NK-92 (cell line): ENCODE data around the gene CSH1.
"Not testable (repeated sequence)": the region's sequence is repeated elsewhere in the genome, so short reads cannot be mapped to it uniquely, and the experiment has no call there.

Experiments used
- DNase-seq: peaks from one replicate; lab custom pipeline; 2025; ENCODE audit not compliant: unreplicated experiment; lab: John Stamatoyannopoulos, UW

Gene CSH1

GRCh38 chr17:63870292-63870665, 26.1 kb downstream of the CSH1 start:
- not testable (repeated sequence) for DNase-seq

GRCh38 chr17:63869491-63870291, 26.7 kb downstream of the CSH1 start:
- not testable (repeated sequence) for DNase-seq

GRCh38 chr17:63866625-63867024, 29.7 kb downstream of the CSH1 start:
- DNase-seq, result not testable (repeated sequence)

GRCh38 chr17:63859257-63859656, 37.1 kb downstream of the CSH1 start:
- no peak for DNase-seq

- not testable (repeated sequence) for DNase-seq
These were observed 39.9 kb downstream of the CSH1 start for GRCh38 chr17:63856425-63856824.

- DNase-seq, result no peak
These were observed 41.2 kb downstream of the CSH1 start for GRCh38 chr17:63855185-63855584.

- DNase-seq, result no peak
These were observed 41.7 kb downstream of the CSH1 start for GRCh38 chr17:63854709-63855108.

GRCh38 chr17:63853260-63853659, 43.1 kb downstream of the CSH1 start:
- no peak for DNase-seq

GRCh38 chr17:63850401-63850800, 46.0 kb downstream of the CSH1 start:
- no peak for DNase-seq

- peak; percentile 34 for DNase-seq
These were observed 47.3 kb downstream of the CSH1 start for GRCh38 chr17:63848834-63849689.

- DNase-seq, result no peak
These were observed 48.7 kb downstream of the CSH1 start for GRCh38 chr17:63847525-63848249.

- DNase-seq, result no peak
These were observed 50.9 kb downstream of the CSH1 start for GRCh38 chr17:63845509-63845908.
